GM12873 (cell line): ENCODE measurements around the gene TBC1D10A.

ENCODE experiments used
- TF ChIP-seq, protein P1 (sequence below): IDR thresholded peaks from 2 replicates; pipeline ENCODE4 v1.5.1; 2012; ENCODE audit warnings: low read depth, mild to moderate bottlenecking, moderate library complexity, low read length, control low read depth; ENCODE audit not compliant: insufficient read depth; ENCODE audit errors: missing control alignments

TBC1D10A gene

DNA sequence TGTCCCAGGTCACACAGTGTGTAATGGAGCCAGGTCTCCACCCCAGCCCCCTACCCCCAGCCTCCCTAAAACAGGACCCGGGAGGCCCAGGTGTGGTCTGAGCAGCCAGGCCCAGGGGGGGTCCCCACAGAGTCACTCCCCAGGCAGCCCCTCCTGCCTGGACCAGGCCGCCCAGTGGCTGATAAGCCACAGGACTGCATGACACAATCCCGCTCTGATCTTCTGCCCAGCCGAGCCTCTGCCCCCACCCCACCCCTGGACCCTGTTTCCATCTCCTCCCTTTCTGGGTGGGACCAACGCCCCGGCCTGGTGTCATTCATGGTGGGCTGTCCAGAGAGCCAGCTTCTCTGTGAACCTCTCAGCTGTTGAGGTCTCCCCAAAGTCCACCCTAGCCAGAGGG lies 72.4 kb downstream of the TBC1D10A start:
- TF ChIP-seq, protein P1, sequence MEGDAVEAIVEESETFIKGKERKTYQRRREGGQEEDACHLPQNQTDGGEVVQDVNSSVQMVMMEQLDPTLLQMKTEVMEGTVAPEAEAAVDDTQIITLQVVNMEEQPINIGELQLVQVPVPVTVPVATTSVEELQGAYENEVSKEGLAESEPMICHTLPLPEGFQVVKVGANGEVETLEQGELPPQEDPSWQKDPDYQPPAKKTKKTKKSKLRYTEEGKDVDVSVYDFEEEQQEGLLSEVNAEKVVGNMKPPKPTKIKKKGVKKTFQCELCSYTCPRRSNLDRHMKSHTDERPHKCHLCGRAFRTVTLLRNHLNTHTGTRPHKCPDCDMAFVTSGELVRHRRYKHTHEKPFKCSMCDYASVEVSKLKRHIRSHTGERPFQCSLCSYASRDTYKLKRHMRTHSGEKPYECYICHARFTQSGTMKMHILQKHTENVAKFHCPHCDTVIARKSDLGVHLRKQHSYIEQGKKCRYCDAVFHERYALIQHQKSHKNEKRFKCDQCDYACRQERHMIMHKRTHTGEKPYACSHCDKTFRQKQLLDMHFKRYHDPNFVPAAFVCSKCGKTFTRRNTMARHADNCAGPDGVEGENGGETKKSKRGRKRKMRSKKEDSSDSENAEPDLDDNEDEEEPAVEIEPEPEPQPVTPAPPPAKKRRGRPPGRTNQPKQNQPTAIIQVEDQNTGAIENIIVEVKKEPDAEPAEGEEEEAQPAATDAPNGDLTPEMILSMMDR = no peak

DNA sequence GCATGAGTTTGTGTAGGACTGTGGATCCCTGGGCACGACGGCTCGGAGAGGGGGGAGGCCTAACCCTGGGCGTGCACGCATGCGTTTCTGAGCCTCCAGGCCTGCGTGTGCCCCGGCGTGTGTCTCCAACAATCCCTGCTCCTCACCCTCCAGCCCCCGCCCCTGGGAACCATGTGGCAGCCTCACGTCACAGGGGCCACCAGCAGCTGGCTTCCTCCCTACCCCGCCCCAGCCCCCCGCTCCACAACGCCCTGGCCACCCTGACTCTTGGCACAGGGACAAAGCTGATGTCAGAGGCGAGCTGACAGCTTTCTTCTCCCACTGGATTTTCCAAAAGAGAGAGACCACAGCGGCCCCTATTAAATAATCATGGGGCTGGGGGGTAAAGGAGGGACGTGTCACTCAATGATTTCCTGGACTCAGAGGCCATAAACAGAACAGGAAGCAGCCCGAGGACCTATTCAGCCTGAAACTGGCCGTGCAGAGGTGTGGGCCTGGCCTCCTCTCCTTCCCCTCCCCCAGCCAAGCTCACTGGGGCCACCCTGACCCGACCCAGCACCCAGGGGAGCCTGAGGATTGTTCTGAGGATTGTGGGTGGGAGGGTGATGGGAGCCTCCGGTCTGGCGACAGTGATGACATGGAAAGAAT lies 73.4 kb downstream of the TBC1D10A start:
- TF ChIP-seq, protein P1 = no peak

DNA sequence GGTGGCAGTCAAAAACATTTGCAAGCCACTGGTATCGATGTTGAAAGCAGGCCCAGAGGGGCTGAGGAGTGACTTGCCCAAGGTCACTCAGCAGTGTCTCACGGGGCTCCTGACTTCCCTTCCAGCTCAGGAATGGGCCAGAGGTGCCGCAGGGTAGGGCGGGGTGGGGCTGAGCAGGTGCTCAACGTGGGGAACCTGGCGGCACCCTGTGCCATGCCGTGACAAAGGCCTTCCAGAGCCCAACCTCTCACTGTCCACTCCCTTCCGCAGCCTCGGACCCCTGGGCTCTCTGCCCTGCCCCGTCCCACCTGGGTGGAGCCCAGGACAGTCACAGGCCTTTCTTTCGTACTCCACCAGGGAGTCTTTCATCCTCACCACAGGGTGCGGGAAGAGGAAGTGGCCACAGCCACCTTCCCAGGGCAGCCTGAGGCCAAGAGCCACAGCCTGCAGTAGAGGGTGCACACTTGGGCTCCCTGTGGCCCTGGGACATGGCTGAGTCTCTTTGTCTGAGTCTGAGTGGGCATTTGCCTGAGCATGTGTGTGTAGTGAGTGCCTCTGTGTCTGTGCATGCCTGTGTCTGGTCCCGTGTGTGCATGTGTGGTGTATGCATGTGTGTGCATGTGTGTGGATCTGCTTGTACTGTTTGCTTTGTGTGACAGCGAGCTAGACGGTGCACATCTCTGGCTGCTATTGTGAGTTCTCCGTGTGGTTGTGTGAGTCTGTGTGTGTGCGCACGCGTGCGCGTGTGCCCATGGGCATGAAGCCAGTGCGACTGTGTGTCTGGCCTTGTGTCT lies 74.1 kb downstream of the TBC1D10A start:
- TF ChIP-seq, protein P1 = no peak

DNA sequence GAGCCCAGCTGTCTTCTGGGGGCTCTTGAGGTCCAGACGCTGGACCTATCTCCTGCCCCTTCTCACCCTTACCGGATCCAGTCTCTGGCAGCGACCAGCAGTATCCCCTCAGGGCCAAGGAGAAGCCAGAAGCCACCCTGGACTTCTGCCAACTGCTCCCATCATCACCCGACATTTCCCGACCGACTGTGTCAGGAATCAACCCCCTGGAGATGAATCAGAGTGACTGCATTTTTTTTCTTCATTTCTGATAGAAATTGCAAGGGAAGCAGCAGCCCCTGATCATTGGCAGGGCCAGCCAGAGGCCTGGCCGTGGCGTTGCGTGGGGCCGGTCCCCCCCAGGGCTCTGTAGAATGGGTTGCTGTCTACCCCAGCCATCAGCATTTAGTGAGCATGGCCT lies 75.0 kb downstream of the TBC1D10A start:
- TF ChIP-seq, protein P1 = no peak

DNA sequence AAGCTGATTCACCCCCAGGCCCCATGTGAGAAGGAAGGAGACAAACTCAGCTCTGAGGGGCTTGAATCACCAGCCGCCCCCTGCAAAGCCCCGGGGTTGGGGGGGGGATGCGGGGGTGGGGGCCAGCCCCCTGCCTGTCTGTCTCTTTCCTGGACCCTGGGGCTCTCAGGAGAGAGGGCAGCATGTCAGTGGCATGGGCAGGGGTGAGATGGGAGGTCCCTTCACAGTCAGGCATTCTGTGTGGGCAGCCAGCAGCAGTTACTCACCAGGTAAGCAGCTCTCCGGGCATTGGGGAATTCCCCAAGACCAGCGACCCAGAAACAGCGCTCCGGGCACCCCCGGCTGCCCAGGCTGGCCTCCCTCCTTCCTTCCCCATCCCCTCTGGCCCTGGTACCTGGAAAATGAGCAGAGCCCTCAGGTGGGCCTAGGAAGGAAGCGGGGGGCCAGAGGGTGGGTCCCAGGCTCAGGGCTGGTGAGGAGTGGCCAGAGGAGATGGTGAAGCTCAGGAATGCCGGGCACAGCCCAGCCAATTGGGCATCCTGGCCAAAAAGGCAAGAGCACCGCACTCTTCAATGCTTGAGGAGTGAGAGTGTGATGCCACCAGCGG lies 76.0 kb downstream of the TBC1D10A start:
- TF ChIP-seq, protein P1 = no peak

DNA sequence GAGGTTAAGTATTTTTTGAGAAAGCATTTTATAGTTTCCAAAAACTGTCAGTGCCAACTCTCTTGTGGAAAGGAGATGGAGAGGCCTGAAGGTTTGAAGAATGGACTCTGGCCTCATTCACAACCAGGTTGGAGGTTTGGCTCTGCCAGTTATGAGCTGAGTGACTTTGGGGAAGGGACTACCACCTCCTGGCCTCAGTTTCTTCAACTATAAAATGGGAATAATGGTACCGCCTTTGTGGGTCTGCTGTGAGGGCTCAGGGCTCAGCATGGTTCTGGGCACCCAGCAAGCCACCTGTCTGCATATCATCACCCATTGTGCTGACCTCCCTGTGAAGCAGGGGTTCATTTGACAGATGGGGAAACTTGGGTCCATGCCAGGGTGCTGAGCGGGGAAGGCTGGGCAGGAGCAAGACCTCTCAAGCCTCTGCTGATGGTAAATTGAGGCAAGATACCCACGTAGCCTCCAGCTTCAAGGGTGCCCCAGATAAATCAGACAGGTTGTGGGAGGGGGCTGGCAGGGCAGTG lies 76.6 kb downstream of the TBC1D10A start:
- TF ChIP-seq, protein P1 = no peak
